ENCODE results near the gene MEIS1. TPM values are rescaled to one million over a fixed set of nuclear protein-coding genes. Genes with fewer than 3 reads are reported as not detected.

Gene MEIS1
- total and polyA plus RNA-seq, 2 of the 8 experiments (the other 6 are each of a cell fraction or from before 2014, with no cell fraction given): 0.17 to 1.2 TPM

DNA sequence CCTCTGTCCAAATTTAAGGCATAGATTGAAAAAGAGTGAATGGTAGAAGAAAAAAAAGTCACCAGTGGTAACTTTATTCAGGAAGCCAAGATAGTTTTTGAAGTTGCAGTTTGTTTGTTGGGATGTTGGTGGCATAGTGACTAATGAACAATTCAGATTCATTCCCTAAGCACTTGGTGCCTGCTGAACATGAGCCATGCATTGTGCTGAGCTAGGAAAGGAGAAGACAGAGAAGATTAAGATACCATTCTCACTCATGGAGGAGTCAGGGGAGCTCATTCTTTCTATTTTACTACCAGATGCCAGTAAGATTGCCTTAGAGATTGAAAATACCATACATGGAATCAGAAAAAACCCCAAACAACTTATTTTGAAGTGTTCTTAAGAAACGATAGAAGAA is 25.1 kb downstream of the MEIS1 start:
- Histone ChIP-seq H3K27ac (ENCODE audit: low read depth, low read length) (no peak overlapping the region), H3K36me3 (ENCODE audit: control insufficient read depth in 2 of 4, insufficient read depth in 4 of 4, low read length in 3 of 4) (no peaks in the 10 kb centered on the region), H3K4ac (replicated peaks; ENCODE audit: insufficient read length, low read depth, low read length) (no peak overlapping the region), H2BK5ac (ENCODE audit: low read depth, low read length) (no peak overlapping the region), H2BK20ac (ENCODE audit: low read length) (no peak overlapping the region), H3K23me2 (ENCODE audit: low read depth, low read length) (no peaks in the 10 kb centered on the region; the same call in 1 of the 2 replicates), H2BK12ac (ENCODE audit: low read depth, low read length) (no peak overlapping the region), H4K91ac (replicated peaks; ENCODE audit: insufficient read length, low read length) (no peak overlapping the region), H3K14ac (ENCODE audit: insufficient read length) (no peak overlapping the region), H3K9me3 (ENCODE audit: insufficient read depth in 2 of 2, low read depth in 1 of 2, low read length in 1 of 2) (no peaks in the 10 kb centered on the region), H3K23ac (ENCODE audit: insufficient read length) (no peak overlapping the region), H4K20me1 (replicated peaks in 1 of 2; ENCODE audit: control insufficient read depth in 1 of 2, insufficient read depth in 2 of 2, low read length in 2 of 2) (no peaks in the 10 kb centered on the region), H3K18ac (ENCODE audit: extremely low read depth, low read length) (no peak overlapping the region), H4K5ac (ENCODE audit: insufficient read length, low read depth, low read length) (no peak overlapping the region), H2BK120ac (replicated peaks; ENCODE audit: low read depth, low read length) (no peak overlapping the region), H3K4me1 (replicated peaks in 1 of 4; ENCODE audit: control insufficient read depth in 3 of 4, insufficient read depth in 4 of 4, low read length in 3 of 4) (no peaks in the 10 kb centered on the region), H3K79me1 (ENCODE audit: low read depth, low read length) (no peaks in the 10 kb centered on the region), H3K9ac (replicated peaks in 1 of 4; ENCODE audit: extremely low read depth in 1 of 4, low read depth in 3 of 4, low read length in 3 of 4) (no peak overlapping the region), H3K4me2 (ENCODE audit: insufficient read depth in 1 of 2, low read depth in 2 of 2, low read length in 2 of 2) (no peak overlapping the region), H3K27me3 (replicated peaks in 1 of 4; ENCODE audit: control insufficient read depth in 3 of 4, extremely low read depth in 1 of 4, insufficient read depth in 3 of 4, low read length in 3 of 4) (no peaks in the 10 kb centered on the region), H3K4me3 (ENCODE audit: extremely low read depth in 1 of 4, insufficient read depth in 2 of 4, low read depth in 3 of 4, low read length in 4 of 4) (no peak overlapping the region), H2AFZ (ENCODE audit: low read length) (no peak overlapping the region), H3K56ac (replicated peaks; ENCODE audit: insufficient read length, low read depth, low read length) (no peak overlapping the region), H2BK15ac (ENCODE audit: low read length) (no peak overlapping the region), H4K8ac (ENCODE audit: extremely low read depth, insufficient read depth, low read length) (no peak overlapping the region), H3K79me2 (ENCODE audit: control insufficient read depth in 1 of 2, insufficient read depth in 2 of 2, low read length in 2 of 2) (no peaks in the 10 kb centered on the region), H2AK5ac (ENCODE audit: low read depth, low read length) (no peak overlapping the region)
- no peak for TF ChIP-seq KDM5A (IDR thresholded peaks at IDR 0.05; ENCODE audit: low read length)
- WGBS, 2 experiments (ENCODE audit: extremely low coverage in 1 of 2, insufficient coverage in 1 of 2, insufficient read length in 1 of 2, insufficient replicate concordance in 2 of 2, low coverage in 1 of 2, low lambda C conversion rate in 2 of 2, missing lambda C conversion rate in 1 of 2): 78% methylated on average over 1 of the region's 1 CpG; no CpG with 5 or more reads in 1 of the 2 experiments
- no peak for DNase-seq (ENCODE audit: low read depth in 1 of 2, low spot score in 2 of 2)
- ChIA-PET POLR2A (ENCODE audit: partially characterized antibody) (no interaction called here), CTCF (ENCODE audit: partially characterized antibody) (no interaction called here)
- FAIRE-seq: no peak

All from H1 (cell line).